Osteocyte (in vitro differentiated cells): ENCODE data around the gene SLC22A5. TPM values are rescaled to one million over a fixed set of nuclear protein-coding genes. Genes with fewer than 3 reads are reported as not detected.
A peak's percentile ranks its signal among the peaks of the same experiment; 100 is the strongest.
"Not testable (repeated sequence)": the region's sequence is repeated elsewhere in the genome, so short reads cannot be mapped to it uniquely, and the experiment has no call there.

Source experiments
- DNase-seq: peaks from one replicate; pipeline ENCODE4 v3.0.0; 2021; ENCODE audit warnings: mixed read lengths; ENCODE audit not compliant: unreplicated experiment; ENCODE audit errors: extremely low spot score
- H3K27ac Mint-ChIP-seq: one replicate; pipeline ENCODE4 v1.8.0; 2021; ENCODE audit warnings: mild to moderate bottlenecking, mixed read lengths; ENCODE audit not compliant: unreplicated experiment
- H3K27me3 Mint-ChIP-seq: one replicate; pipeline ENCODE4 v1.8.0; 2021; ENCODE audit warnings: mixed read lengths; ENCODE audit not compliant: unreplicated experiment
- H3K36me3 Mint-ChIP-seq: one replicate; pipeline ENCODE4 v1.8.0; 2021; ENCODE audit warnings: mixed read lengths; ENCODE audit not compliant: unreplicated experiment
- H3K4me1 Mint-ChIP-seq: one replicate; pipeline ENCODE4 v1.8.0; 2021; ENCODE audit warnings: mixed read lengths; ENCODE audit not compliant: unreplicated experiment
- H3K4me3 Mint-ChIP-seq: one replicate; pipeline ENCODE4 v1.8.0; 2021; ENCODE audit warnings: mild to moderate bottlenecking, moderate library complexity, mixed read lengths; ENCODE audit not compliant: unreplicated experiment
- H3K9me3 Mint-ChIP-seq: one replicate; pipeline ENCODE4 v1.8.0; 2021; ENCODE audit warnings: mixed read lengths; ENCODE audit not compliant: unreplicated experiment
- CTCF ChIP-seq: fragments of 200-600 bp; sonication (generic); IDR thresholded peaks from 2 replicates; pipeline ENCODE4 v1.5.0; 2021; ENCODE audit warnings: antibody characterized with exemption, mild to moderate bottlenecking, moderate library complexity
- total RNA-seq: library from RNA; stranded (reverse); gene quantifications from 2 replicates; pipeline ENCODE4 v1.2.1, GENCODE V29; 2021

Gene SLC22A5
- total RNA-seq, 1 donor from 2014 or later: 6.7 TPM

GRCh38 chr5:132414634-132415378, 45.3 kb downstream of the SLC22A5 start:
- peaks cover 4% of the 10 kb centered on the region for H3K36me3 Mint-ChIP-seq
- peaks cover 6% of the 10 kb centered on the region for H3K9me3 Mint-ChIP-seq
- H3K27ac Mint-ChIP-seq: peak overlapping the region; percentile 96
- DNase-seq: no peak
- H3K4me1 Mint-ChIP-seq: peaks cover 82% of the 10 kb centered on the region
- no peaks in the 10 kb centered on the region for H3K27me3 Mint-ChIP-seq
- no peak for TF ChIP-seq CTCF
- H3K4me3 Mint-ChIP-seq: peak overlapping the region; percentile 23

- H3K9me3 Mint-ChIP-seq, H3K36me3 Mint-ChIP-seq, H3K4me3 Mint-ChIP-seq, H3K27me3 Mint-ChIP-seq, DNase-seq: not testable (repeated sequence)
- Mint-ChIP-seq H3K4me1 (peaks cover 84% of the 10 kb centered on the region), H3K27ac (peak overlapping the region; percentile 96)
These were observed 46.0 kb downstream of the SLC22A5 start for GRCh38 chr5:132415516-132415915.

GRCh38 chr5:132416306-132417009, 46.9 kb downstream of the SLC22A5 start:
- TF ChIP-seq CTCF: no peak
- no peaks in the 10 kb centered on the region for H3K27me3 Mint-ChIP-seq
- peaks cover 4% of the 10 kb centered on the region for H3K36me3 Mint-ChIP-seq
- DNase-seq: no peak
- peaks cover 6% of the 10 kb centered on the region for H3K9me3 Mint-ChIP-seq
- H3K27ac Mint-ChIP-seq: no peak overlapping the region
- no peak overlapping the region for H3K4me3 Mint-ChIP-seq
- peaks cover 90% of the 10 kb centered on the region for H3K4me1 Mint-ChIP-seq

GRCh38 chr5:132417010-132417439, 47.5 kb downstream of the SLC22A5 start:
- Mint-ChIP-seq H3K9me3 (peaks cover 6% of the 10 kb centered on the region), H3K4me1 (peaks cover 86% of the 10 kb centered on the region), H3K4me3 (no peak overlapping the region), H3K27me3 (no peaks in the 10 kb centered on the region), H3K36me3 (peaks cover 6% of the 10 kb centered on the region), H3K27ac (peak overlapping the region; percentile 42)
- no peak for DNase-seq
- TF ChIP-seq CTCF: no peak

GRCh38 chr5:132417461-132417860, 48.0 kb downstream of the SLC22A5 start:
- Mint-ChIP-seq H3K4me1 (peaks cover 85% of the 10 kb centered on the region), H3K36me3 (peaks cover 6% of the 10 kb centered on the region), H3K9me3 (peaks cover 6% of the 10 kb centered on the region), H3K4me3 (no peak overlapping the region), H3K27me3 (no peaks in the 10 kb centered on the region), H3K27ac (peak overlapping the region; percentile 42)
- no peak for DNase-seq
- no peak for TF ChIP-seq CTCF
